Uterus (tissue), 2 donors: Measurements from ENCODE around the gene ACTN2.

ENCODE experiments used
- POLR2A ChIP-seq, 2 donors: fragments of 450-650 bp; IDR thresholded peaks; one replicate each; pipeline ENCODE4 v1.6.1; 2016; ENCODE audit warnings: antibody characterized with exemption in 2 of 2, mild to moderate bottlenecking in 1 of 2, moderate library complexity in 1 of 2
- TF ChIP-seq, protein P1 (sequence below), 4 experiments: fragments of 200-600 bp in 2 of 4; fragments of 450-650 bp in 2 of 4; sonication (generic) in 2 of 4; IDR thresholded peaks; one replicate each; pipeline ENCODE4 v1.5.1; 2016 to 2019; ENCODE audit warnings: antibody characterized with exemption in 4 of 4, mild to moderate bottlenecking in 2 of 4, moderate library complexity in 1 of 4

DNA sequence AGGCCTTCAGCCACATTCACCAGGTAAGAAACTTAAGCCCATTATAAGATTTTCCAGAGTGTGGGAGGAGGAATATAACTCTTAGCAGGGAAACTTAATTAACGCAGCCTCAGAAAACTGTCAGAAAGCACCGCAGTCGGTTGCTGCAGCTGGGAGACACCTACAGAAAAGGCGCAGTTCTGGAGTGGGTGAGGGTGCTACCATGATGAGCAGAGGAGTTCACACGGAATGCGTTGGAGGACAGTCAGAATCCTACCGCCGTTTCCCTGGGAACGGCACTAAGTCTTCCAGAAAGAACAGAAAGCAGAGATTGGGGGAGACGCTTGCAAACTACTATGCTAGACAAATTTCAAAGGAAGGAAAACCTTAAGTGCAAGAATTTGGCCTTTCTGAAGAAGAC, 6.4 kb downstream of the ACTN2 start:
- TF ChIP-seq, protein P1, sequence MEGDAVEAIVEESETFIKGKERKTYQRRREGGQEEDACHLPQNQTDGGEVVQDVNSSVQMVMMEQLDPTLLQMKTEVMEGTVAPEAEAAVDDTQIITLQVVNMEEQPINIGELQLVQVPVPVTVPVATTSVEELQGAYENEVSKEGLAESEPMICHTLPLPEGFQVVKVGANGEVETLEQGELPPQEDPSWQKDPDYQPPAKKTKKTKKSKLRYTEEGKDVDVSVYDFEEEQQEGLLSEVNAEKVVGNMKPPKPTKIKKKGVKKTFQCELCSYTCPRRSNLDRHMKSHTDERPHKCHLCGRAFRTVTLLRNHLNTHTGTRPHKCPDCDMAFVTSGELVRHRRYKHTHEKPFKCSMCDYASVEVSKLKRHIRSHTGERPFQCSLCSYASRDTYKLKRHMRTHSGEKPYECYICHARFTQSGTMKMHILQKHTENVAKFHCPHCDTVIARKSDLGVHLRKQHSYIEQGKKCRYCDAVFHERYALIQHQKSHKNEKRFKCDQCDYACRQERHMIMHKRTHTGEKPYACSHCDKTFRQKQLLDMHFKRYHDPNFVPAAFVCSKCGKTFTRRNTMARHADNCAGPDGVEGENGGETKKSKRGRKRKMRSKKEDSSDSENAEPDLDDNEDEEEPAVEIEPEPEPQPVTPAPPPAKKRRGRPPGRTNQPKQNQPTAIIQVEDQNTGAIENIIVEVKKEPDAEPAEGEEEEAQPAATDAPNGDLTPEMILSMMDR (IDR thresholded peaks at IDR 0.05), result no peak
- no peak for TF ChIP-seq POLR2A (IDR thresholded peaks at IDR 0.05)
